DND-41 (cell line): ENCODE data around the gene CEMIP2.

Experiments used
- CTCF ChIP-seq: IDR thresholded peaks from 2 replicates; pipeline ENCODE4 v1.5.1; 2012; ENCODE audit warnings: borderline replicate concordance, low read length, moderate library complexity, mild to moderate bottlenecking; ENCODE audit not compliant: poor library complexity, severe bottlenecking; ENCODE audit errors: extremely low read depth
- EZH2 ChIP-seq: IDR thresholded peaks from 3 replicates; pipeline ENCODE4 v1.6.1; 2012; ENCODE audit warnings: borderline replicate concordance, low read depth, mild to moderate bottlenecking, moderate library complexity, low read length, inconsistent platforms; ENCODE audit not compliant: severe bottlenecking

- TF ChIP-seq CTCF (no peak), EZH2 (no peak)
Observed at GRCh38 chr9:71808068-71808467, 39.8 kb upstream of the CEMIP2 start.
